HUES64 (cell line): ENCODE measurements around the gene SCP2.

ENCODE experiments used
- H3K27ac ChIP-seq: 2 replicates; pipeline ENCODE4 v1.7.0; 2013; ENCODE audit warnings: low read depth, low read length, inconsistent platforms
- H3K27me3 ChIP-seq: 2 replicates; pipeline ENCODE4 v1.6.1; 2013; ENCODE audit warnings: mild to moderate bottlenecking, low read length; ENCODE audit not compliant: insufficient read depth
- H3K36me3 ChIP-seq: 2 replicates; pipeline ENCODE4 v1.6.1; 2013; ENCODE audit warnings: mild to moderate bottlenecking, low read length; ENCODE audit not compliant: insufficient read depth
- H3K4me1 ChIP-seq: 2 replicates; pipeline ENCODE4 v1.6.1; 2013; ENCODE audit warnings: mild to moderate bottlenecking, low read length, moderate library complexity; ENCODE audit not compliant: insufficient read depth
- H3K4me3 ChIP-seq: 2 replicates; pipeline ENCODE4 v1.5.1; 2013; ENCODE audit warnings: mild to moderate bottlenecking, low read length, moderate library complexity
- H3K9ac ChIP-seq: 2 replicates; pipeline ENCODE4 v1.6.1; 2013; ENCODE audit warnings: mild to moderate bottlenecking, low read depth, low read length
- H3K9me3 ChIP-seq: 2 replicates; pipeline ENCODE4 v1.6.1; 2013; ENCODE audit warnings: low read depth, low read length; ENCODE audit not compliant: insufficient read depth
- WGBS: fragments of 150-250, 120-280 bp; methylation state at CpG from one replicate; pipeline ENCODE4 v1.1.7; 2013; ENCODE audit warnings: missing lambda C conversion rate; 5-methylcytosine and 5-hydroxymethylcytosine counted together

SCP2 gene

GRCh38 chr1:53016705-53017104, 89.6 kb downstream of the SCP2 start:
- Histone ChIP-seq H3K9me3 (no peaks in the 10 kb centered on the region), H3K4me3 (no peak overlapping the region), H3K4me1 (peaks cover 12% of the 10 kb centered on the region), H3K36me3 (no peaks in the 10 kb centered on the region), H3K27me3 (no peaks in the 10 kb centered on the region), H3K27ac (no peak overlapping the region), H3K9ac (no peak overlapping the region)
- WGBS, result no CpG with 5 or more reads among the region's 1 CpG

- Histone ChIP-seq H3K27me3 (no peaks in the 10 kb centered on the region), H3K9ac (no peak overlapping the region), H3K27ac (no peak overlapping the region), H3K4me1 (peaks cover 4% of the 10 kb centered on the region), H3K4me3 (no peak overlapping the region), H3K36me3 (no peaks in the 10 kb centered on the region), H3K9me3 (no peaks in the 10 kb centered on the region)
- 90% methylated on average over 5 of the region's 5 CpGs for WGBS
Observed at GRCh38 chr1:53020588-53020987, 93.5 kb downstream of the SCP2 start.

- Histone ChIP-seq H3K36me3 (no peaks in the 10 kb centered on the region), H3K9ac (no peak overlapping the region), H3K27me3 (no peaks in the 10 kb centered on the region), H3K27ac (no peak overlapping the region), H3K4me1 (no peaks in the 10 kb centered on the region), H3K9me3 (no peaks in the 10 kb centered on the region), H3K4me3 (no peak overlapping the region)
- 100% methylated on average over 1 of the region's 1 CpG for WGBS
Observed at GRCh38 chr1:53022179-53022578, 95.1 kb downstream of the SCP2 start.

- WGBS, result 85% methylated on average over 3 of the region's 3 CpGs
- H3K36me3 ChIP-seq, result no peaks in the 10 kb centered on the region
- H3K4me1 ChIP-seq, result no peaks in the 10 kb centered on the region
- no peak overlapping the region for H3K27ac ChIP-seq
- no peaks in the 10 kb centered on the region for H3K27me3 ChIP-seq
- no peaks in the 10 kb centered on the region for H3K9me3 ChIP-seq
- H3K9ac ChIP-seq, result no peak overlapping the region
- H3K4me3 ChIP-seq, result no peak overlapping the region
Observed at GRCh38 chr1:53023546-53023945, 96.5 kb downstream of the SCP2 start.

GRCh38 chr1:53024117-53024516, 97.0 kb downstream of the SCP2 start:
- H3K4me3 ChIP-seq, result no peak overlapping the region
- H3K27ac ChIP-seq, result no peak overlapping the region

GRCh38 chr1:53025034-53025768, 98.1 kb downstream of the SCP2 start:
- no peak overlapping the region for H3K4me3 ChIP-seq
- no peaks in the 10 kb centered on the region for H3K36me3 ChIP-seq
- H3K9ac ChIP-seq, result no peak overlapping the region
- 74% methylated on average over 2 of the region's 2 CpGs for WGBS
- H3K27me3 ChIP-seq, result no peaks in the 10 kb centered on the region
- no peak overlapping the region for H3K27ac ChIP-seq
- no peaks in the 10 kb centered on the region for H3K4me1 ChIP-seq
- H3K9me3 ChIP-seq, result no peaks in the 10 kb centered on the region

More at GRCh38 chr1:53024117-53024516, 97.0 kb downstream of the SCP2 start:
- H3K27me3 ChIP-seq, result no peaks in the 10 kb centered on the region
- no peaks in the 10 kb centered on the region for H3K4me1 ChIP-seq
- H3K36me3 ChIP-seq, result no peaks in the 10 kb centered on the region
- H3K9me3 ChIP-seq, result no peaks in the 10 kb centered on the region
- H3K9ac ChIP-seq, result no peak overlapping the region

- no peaks in the 10 kb centered on the region for H3K9me3 ChIP-seq
- 87% methylated on average over 2 of the region's 2 CpGs for WGBS
- H3K36me3 ChIP-seq, result no peaks in the 10 kb centered on the region
- H3K27me3 ChIP-seq, result no peaks in the 10 kb centered on the region
- no peak overlapping the region for H3K27ac ChIP-seq
- no peak overlapping the region for H3K4me3 ChIP-seq
- H3K4me1 ChIP-seq, result no peaks in the 10 kb centered on the region
- H3K9ac ChIP-seq, result no peak overlapping the region
Observed at GRCh38 chr1:53025769-53026112, 98.7 kb downstream of the SCP2 start.

GRCh38 chr1:53026254-53026653, 99.2 kb downstream of the SCP2 start:
- WGBS, result 89% methylated on average over 2 of the region's 2 CpGs
- H3K4me1 ChIP-seq, result no peaks in the 10 kb centered on the region

GRCh38 chr1:53031732-53032131, 104.7 kb downstream of the SCP2 start:
- Histone ChIP-seq H3K36me3 (no peaks in the 10 kb centered on the region), H3K27ac (no peak overlapping the region), H3K9me3 (no peaks in the 10 kb centered on the region), H3K4me3 (no peak overlapping the region), H3K9ac (no peak overlapping the region), H3K27me3 (no peaks in the 10 kb centered on the region), H3K4me1 (no peaks in the 10 kb centered on the region)
- WGBS, result 82% methylated on average over 1 of the region's 1 CpG

More at GRCh38 chr1:53026254-53026653, 99.2 kb downstream of the SCP2 start:
- H3K27me3 ChIP-seq, result no peaks in the 10 kb centered on the region
- H3K36me3 ChIP-seq, result no peaks in the 10 kb centered on the region
- H3K9ac ChIP-seq, result no peak overlapping the region
- no peak overlapping the region for H3K27ac ChIP-seq
- H3K9me3 ChIP-seq, result no peaks in the 10 kb centered on the region
- no peak overlapping the region for H3K4me3 ChIP-seq

- Histone ChIP-seq H3K36me3 (no peaks in the 10 kb centered on the region; the same call in 1 of the 2 replicates), H3K27ac (no peak overlapping the region), H3K27me3 (no peaks in the 10 kb centered on the region), H3K9me3 (no peaks in the 10 kb centered on the region), H3K9ac (no peak overlapping the region), H3K4me1 (peaks cover 6% of the 10 kb centered on the region), H3K4me3 (no peak overlapping the region)
- WGBS, result 85% methylated on average over 4 of the region's 4 CpGs
Observed at GRCh38 chr1:53037159-53037558, 110.1 kb downstream of the SCP2 start.

- no peaks in the 10 kb centered on the region for H3K27me3 ChIP-seq
- H3K36me3 ChIP-seq, result no peaks in the 10 kb centered on the region; the same call in 1 of the 2 replicates
- no peaks in the 10 kb centered on the region for H3K9me3 ChIP-seq
- H3K4me1 ChIP-seq, result peaks cover 12% of the 10 kb centered on the region
- no peak overlapping the region for H3K4me3 ChIP-seq
- H3K27ac ChIP-seq, result no peak overlapping the region
- WGBS, result 93% methylated on average over 2 of the region's 3 CpGs
- H3K9ac ChIP-seq, result no peak overlapping the region
Observed at GRCh38 chr1:53038566-53038965, 111.5 kb downstream of the SCP2 start.

GRCh38 chr1:53043271-53043670, 116.2 kb downstream of the SCP2 start:
- H3K27ac ChIP-seq, result no peak overlapping the region
- no peaks in the 10 kb centered on the region; the same call in 1 of the 2 replicates for H3K36me3 ChIP-seq
- peaks cover 20% of the 10 kb centered on the region; the same call in 1 of the 2 replicates for H3K4me1 ChIP-seq

More at GRCh38 chr1:53043271-53043670, 116.2 kb downstream of the SCP2 start:
- no peaks in the 10 kb centered on the region for H3K27me3 ChIP-seq
- H3K9me3 ChIP-seq, result no peaks in the 10 kb centered on the region
- H3K9ac ChIP-seq, result no peak overlapping the region
- no peak overlapping the region for H3K4me3 ChIP-seq
